GM12892 (cell line): ENCODE results near the gene CEP131.

ENCODE experiments used
- POLR2A ChIP-seq: IDR thresholded peaks from 2 replicates; pipeline ENCODE4 v1.6.1; 2011; ENCODE audit warnings: low read depth, low read length, control low read depth
- POLR2AphosphoS5 ChIP-seq: IDR thresholded peaks from 2 replicates; pipeline ENCODE4 v1.6.1; 2011; ENCODE audit warnings: low read depth, low read length, control low read depth
- TAF1 ChIP-seq: IDR thresholded peaks from 2 replicates; pipeline ENCODE4 v1.6.1; 2011; ENCODE audit warnings: low read depth, mild to moderate bottlenecking, control low read depth, low read length, borderline replicate concordance

- TF ChIP-seq POLR2A (no peak), POLR2AphosphoS5 (no peak), TAF1 (no peak)
Observed at GRCh38 chr17:81176666-81177065, 46.1 kb downstream of the CEP131 start.
